Measurements from ENCODE around the gene ITGAV. TPM values are rescaled to one million over a fixed set of nuclear protein-coding genes. Genes with fewer than 3 reads are reported as not detected.

ITGAV gene
- total RNA-seq, 2 experiments from 2014 or later, result 2.9 to 3.7 TPM

GRCh38 chr2:186599186-186599778 lies 9.4 kb downstream of the ITGAV start:
- intact Hi-C loops (cut with DNase I, micrococcal nuclease), result loop anchor here in 1 of 2 experiments (10.0 kb wide), 1 partner anchor 94 kb away; no protein-coding TSS in a partner anchor
- DNase-seq (no peak), ATAC-seq (ENCODE audit: poor library complexity) (no peak)
- ChIA-PET POLR2A (no interaction called here), CTCF (no interaction called here)
- Mint-ChIP-seq H3K9me3 (no peaks in the 10 kb centered on the region), H3K27ac (no peak overlapping the region), H3K36me3 (ENCODE audit: low read depth) (peaks cover 14% of the 10 kb centered on the region), H3K4me3 (no peak overlapping the region), H3K4me1 (ENCODE audit: low read depth) (peaks cover 12% of the 10 kb centered on the region), H3K27me3 (no peaks in the 10 kb centered on the region)
- Histone ChIP-seq H3K4me3 (ENCODE audit: low read length) (no peak overlapping the region), H3K27me3 (ENCODE audit: control insufficient read depth in 1 of 2, insufficient read depth in 2 of 2, low read length in 2 of 2) (no peaks in the 10 kb centered on the region), H3K9me3 (ENCODE audit: control insufficient read depth in 1 of 2, insufficient read depth in 1 of 2, low read length in 2 of 2) (no peaks in the 10 kb centered on the region), H3K36me3 (ENCODE audit: insufficient read depth, low read length) (no peaks in the 10 kb centered on the region), H3K4me1 (ENCODE audit: insufficient read depth, low read length) (no peaks in the 10 kb centered on the region), H3K27ac (ENCODE audit: low read depth in 1 of 2, low read length in 2 of 2) (no peak overlapping the region)
- no peak for TF ChIP-seq CTCF (IDR thresholded peaks at IDR 0.05)

- POLR2A ChIA-PET, result no interaction called here
- no peaks in the 10 kb centered on the region for H3K4me1 Mint-ChIP-seq (ENCODE audit: low read depth)
- CTCF ChIA-PET, result no interaction called here
Observed at GRCh38 chr2:186603286-186603685, 13.4 kb downstream of the ITGAV start.

GRCh38 chr2:186605041-186605440 lies 15.2 kb downstream of the ITGAV start:
- H3K9me3 ChIP-seq (ENCODE audit: control insufficient read depth in 1 of 2, insufficient read depth in 1 of 2, low read length in 2 of 2), result no peaks in the 10 kb centered on the region
- H3K36me3 Mint-ChIP-seq (ENCODE audit: low read depth), result peaks cover 14% of the 10 kb centered on the region
- no peak overlapping the region for H3K27ac Mint-ChIP-seq
- H3K4me3 ChIP-seq (ENCODE audit: low read length), result no peak overlapping the region
- no peak overlapping the region for H3K4me3 Mint-ChIP-seq
- peaks cover 5% of the 10 kb centered on the region for H3K36me3 ChIP-seq (ENCODE audit: insufficient read depth, low read length)
- intact Hi-C loops (cut with DNase I, micrococcal nuclease), result no loop called here
- no peak overlapping the region for H3K27ac ChIP-seq (ENCODE audit: low read depth in 1 of 2, low read length in 2 of 2)
- no peaks in the 10 kb centered on the region for H3K27me3 Mint-ChIP-seq
- H3K4me1 Mint-ChIP-seq (ENCODE audit: low read depth), result no peaks in the 10 kb centered on the region
- POLR2A ChIA-PET, result no interaction called here
- ATAC-seq (ENCODE audit: poor library complexity) (no peak), DNase-seq (no peak)
- CTCF ChIA-PET, result interaction anchor here (0.6 kb wide), 1 partner anchor 17 kb away, joined by 3 read pairs; no protein-coding TSS in a partner anchor
- no peak for TF ChIP-seq CTCF (IDR thresholded peaks at IDR 0.05)
- H3K4me1 ChIP-seq (ENCODE audit: insufficient read depth, low read length), result no peaks in the 10 kb centered on the region
- H3K9me3 Mint-ChIP-seq, result no peaks in the 10 kb centered on the region
- no peaks in the 10 kb centered on the region for H3K27me3 ChIP-seq (ENCODE audit: control insufficient read depth in 1 of 2, insufficient read depth in 2 of 2, low read length in 2 of 2)

More at GRCh38 chr2:186603286-186603685, 13.4 kb downstream of the ITGAV start:
- H3K27ac Mint-ChIP-seq, result no peak overlapping the region
- peaks cover 5% of the 10 kb centered on the region for H3K36me3 ChIP-seq (ENCODE audit: insufficient read depth, low read length)
- no peaks in the 10 kb centered on the region for H3K9me3 ChIP-seq (ENCODE audit: control insufficient read depth in 1 of 2, insufficient read depth in 1 of 2, low read length in 2 of 2)
- no peaks in the 10 kb centered on the region for H3K9me3 Mint-ChIP-seq
- no peak for DNase-seq
- H3K4me3 Mint-ChIP-seq, result no peak overlapping the region
- H3K36me3 Mint-ChIP-seq (ENCODE audit: low read depth), result peaks cover 14% of the 10 kb centered on the region
- intact Hi-C loops (cut with DNase I, micrococcal nuclease), result no loop called here
- H3K27me3 ChIP-seq (ENCODE audit: control insufficient read depth in 1 of 2, insufficient read depth in 2 of 2, low read length in 2 of 2), result no peaks in the 10 kb centered on the region
- no peak overlapping the region for H3K27ac ChIP-seq (ENCODE audit: low read depth in 1 of 2, low read length in 2 of 2)
- no peaks in the 10 kb centered on the region for H3K4me1 ChIP-seq (ENCODE audit: insufficient read depth, low read length)
- ATAC-seq (ENCODE audit: poor library complexity), result no peak
- TF ChIP-seq CTCF (IDR thresholded peaks at IDR 0.05), result no peak
- H3K27me3 Mint-ChIP-seq, result no peaks in the 10 kb centered on the region
- H3K4me3 ChIP-seq (ENCODE audit: low read length), result no peak overlapping the region

Data from CD4-positive, alpha-beta T cell (primary cell).